WERI-Rb-1 (cell line): ENCODE measurements around the gene ROBO1.

Experiments used
- DNase-seq: peaks from one replicate; pipeline ENCODE4 v3.0.0-alpha.2; 2020
- H3K27ac ChIP-seq: fragments of 250-450 bp; sonication (Bioruptor Pico); 2 replicates; pipeline ENCODE4 v1.5.1; 2020; ENCODE audit warnings: mild to moderate bottlenecking, moderate library complexity
- H3K27me3 ChIP-seq: fragments of 250-450 bp; sonication (Bioruptor Pico); 2 replicates; pipeline ENCODE4 v1.5.1; 2021; ENCODE audit warnings: mild to moderate bottlenecking, low read depth, moderate library complexity; ENCODE audit not compliant: insufficient read depth, severe bottlenecking
- H3K36me3 ChIP-seq: fragments of 250-450 bp; sonication (Bioruptor Pico); 2 replicates; pipeline ENCODE4 v1.5.1; 2020; ENCODE audit warnings: mild to moderate bottlenecking, moderate library complexity
- H3K4me3 ChIP-seq: 2 replicates; pipeline ENCODE4 v1.5.1; 2011; ENCODE audit warnings: low read depth, mild to moderate bottlenecking, control low read depth, low read length
- H3K9me3 ChIP-seq: fragments of 250-450 bp; sonication (Bioruptor Pico); 2 replicates; pipeline ENCODE4 v1.5.1; 2021; ENCODE audit warnings: mild to moderate bottlenecking, moderate library complexity; ENCODE audit not compliant: severe bottlenecking
- TF ChIP-seq, protein P1 (sequence below): IDR thresholded peaks from 2 replicates; pipeline ENCODE4 v1.5.1; 2011; ENCODE audit warnings: low read depth, mild to moderate bottlenecking, control low read depth, inconsistent platforms, low read length

Gene ROBO1

GRCh38 chr3:79005084-79005483 lies 762.7 kb downstream of the ROBO1 start:
- H3K27me3 ChIP-seq = no peaks in the 10 kb centered on the region
- no peak overlapping the region for H3K4me3 ChIP-seq
- TF ChIP-seq, protein P1, sequence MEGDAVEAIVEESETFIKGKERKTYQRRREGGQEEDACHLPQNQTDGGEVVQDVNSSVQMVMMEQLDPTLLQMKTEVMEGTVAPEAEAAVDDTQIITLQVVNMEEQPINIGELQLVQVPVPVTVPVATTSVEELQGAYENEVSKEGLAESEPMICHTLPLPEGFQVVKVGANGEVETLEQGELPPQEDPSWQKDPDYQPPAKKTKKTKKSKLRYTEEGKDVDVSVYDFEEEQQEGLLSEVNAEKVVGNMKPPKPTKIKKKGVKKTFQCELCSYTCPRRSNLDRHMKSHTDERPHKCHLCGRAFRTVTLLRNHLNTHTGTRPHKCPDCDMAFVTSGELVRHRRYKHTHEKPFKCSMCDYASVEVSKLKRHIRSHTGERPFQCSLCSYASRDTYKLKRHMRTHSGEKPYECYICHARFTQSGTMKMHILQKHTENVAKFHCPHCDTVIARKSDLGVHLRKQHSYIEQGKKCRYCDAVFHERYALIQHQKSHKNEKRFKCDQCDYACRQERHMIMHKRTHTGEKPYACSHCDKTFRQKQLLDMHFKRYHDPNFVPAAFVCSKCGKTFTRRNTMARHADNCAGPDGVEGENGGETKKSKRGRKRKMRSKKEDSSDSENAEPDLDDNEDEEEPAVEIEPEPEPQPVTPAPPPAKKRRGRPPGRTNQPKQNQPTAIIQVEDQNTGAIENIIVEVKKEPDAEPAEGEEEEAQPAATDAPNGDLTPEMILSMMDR = no peak
- no peak for DNase-seq
- H3K36me3 ChIP-seq = peaks cover 9% of the 10 kb centered on the region; the same call in 1 of the 2 replicates
- no peak overlapping the region for H3K27ac ChIP-seq
- no peaks in the 10 kb centered on the region for H3K9me3 ChIP-seq

DNA sequence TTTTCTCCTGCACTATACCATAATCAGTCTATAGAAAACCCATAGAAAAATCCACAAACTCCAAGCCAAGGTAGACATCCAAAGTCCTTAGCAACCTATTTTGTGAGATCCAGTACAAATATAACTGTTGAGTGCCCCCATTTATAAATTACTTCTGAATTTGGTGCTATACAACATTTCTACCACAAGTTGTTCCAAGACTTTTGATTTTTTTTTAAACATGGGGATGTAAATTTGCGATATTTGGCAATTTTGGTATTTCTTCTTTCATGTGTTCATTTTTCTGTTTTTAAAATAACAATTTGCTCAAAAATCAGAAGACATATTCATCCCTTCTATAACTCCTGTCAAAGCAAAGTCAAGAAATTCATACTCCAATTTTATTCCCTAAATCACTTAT lies 763.8 kb downstream of the ROBO1 start:
- Histone ChIP-seq H3K9me3 (peaks cover 3% of the 10 kb centered on the region), H3K4me3 (no peak overlapping the region), H3K27me3 (no peaks in the 10 kb centered on the region), H3K36me3 (peaks cover 3% of the 10 kb centered on the region; the same call in 1 of the 2 replicates), H3K27ac (no peak overlapping the region)
- TF ChIP-seq, protein P1 = no peak
- DNase-seq = no peak

DNA sequence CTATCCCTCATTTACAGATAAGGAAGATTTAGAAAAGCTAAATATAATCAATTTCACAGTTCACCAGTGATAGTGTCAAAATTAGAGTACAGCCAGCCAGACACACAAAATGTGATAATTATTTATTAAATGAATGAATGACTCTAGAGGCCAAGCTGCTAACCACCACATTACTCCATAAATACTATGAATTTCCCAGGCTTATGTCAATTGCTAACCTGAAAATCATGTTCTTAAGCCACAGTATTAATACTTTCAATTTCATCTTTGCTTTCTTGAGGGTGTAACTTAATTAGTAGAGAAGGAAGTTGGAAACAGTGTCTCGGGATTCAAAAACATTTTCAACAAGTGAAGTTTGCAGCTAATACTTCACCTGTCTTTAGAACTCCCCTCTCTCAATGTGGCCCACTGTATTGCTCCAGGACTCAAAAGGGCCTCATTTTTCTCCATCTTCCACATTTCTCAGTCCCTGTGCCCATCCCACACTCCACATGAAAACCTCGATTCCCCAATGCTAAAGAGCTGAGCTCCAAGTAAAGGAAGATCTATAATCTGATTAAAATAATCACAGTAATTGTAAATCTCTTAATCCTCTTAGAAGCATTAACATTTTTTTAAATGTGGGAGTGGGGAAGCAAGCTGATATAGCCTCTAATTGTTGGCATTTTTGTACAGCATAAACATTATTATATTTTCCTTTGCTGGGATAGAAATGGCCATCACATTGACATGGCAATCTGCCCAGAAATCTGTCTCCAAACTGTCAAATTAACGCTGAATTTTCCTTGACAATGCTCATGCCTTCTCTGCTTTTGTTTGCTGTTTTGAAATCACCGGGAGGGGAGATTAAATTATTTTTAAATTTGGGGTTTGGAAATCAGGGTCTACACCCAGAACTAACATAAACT lies 765.1 kb downstream of the ROBO1 start:
- peaks cover 3% of the 10 kb centered on the region for H3K36me3 ChIP-seq
- DNase-seq = peak; percentile 30

GRCh38 chr3:79001255-79001654 lies 766.5 kb downstream of the ROBO1 start:
- Histone ChIP-seq H3K27me3 (no peaks in the 10 kb centered on the region), H3K27ac (no peak overlapping the region), H3K4me3 (no peak overlapping the region), H3K36me3 (peaks cover 15% of the 10 kb centered on the region), H3K9me3 (peaks cover 3% of the 10 kb centered on the region)
- TF ChIP-seq, protein P1 = no peak
- DNase-seq = no peak

More for the DNA sequence above, 765.1 kb downstream of the ROBO1 start:
- TF ChIP-seq, protein P1 = no peak
- no peak overlapping the region for H3K4me3 ChIP-seq
- H3K27me3 ChIP-seq = no peaks in the 10 kb centered on the region
- H3K9me3 ChIP-seq = peaks cover 3% of the 10 kb centered on the region
- H3K27ac ChIP-seq = no peak overlapping the region

- no peak for DNase-seq
- H3K36me3 ChIP-seq = peaks cover 15% of the 10 kb centered on the region
- no peak overlapping the region for H3K27ac ChIP-seq
- no peak overlapping the region for H3K4me3 ChIP-seq
- H3K27me3 ChIP-seq = no peaks in the 10 kb centered on the region
- TF ChIP-seq, protein P1 = no peak
- peaks cover 3% of the 10 kb centered on the region for H3K9me3 ChIP-seq
Observed at GRCh38 chr3:78999139-78999538, 768.7 kb downstream of the ROBO1 start.

- no peak overlapping the region for H3K27ac ChIP-seq
- H3K9me3 ChIP-seq = peaks cover 3% of the 10 kb centered on the region
- H3K4me3 ChIP-seq = no peak overlapping the region
- TF ChIP-seq, protein P1 = no peak
- DNase-seq = no peak
- H3K36me3 ChIP-seq = peaks cover 23% of the 10 kb centered on the region
- H3K27me3 ChIP-seq = no peaks in the 10 kb centered on the region
Observed at GRCh38 chr3:78995087-78995486, 772.7 kb downstream of the ROBO1 start.
